PFSK-1 (cell line): ENCODE measurements around the gene TSPAN18.

Source experiments
- FOXP2 ChIP-seq: optimal IDR thresholded peaks from 2 replicates; pipeline ENCODE3; 2011; ENCODE audit warnings: borderline replicate concordance, control low read depth, inconsistent platforms; ENCODE audit not compliant: insufficient read depth; ENCODE audit errors: extremely low read length, extremely low read depth
- POLR2AphosphoS5 ChIP-seq: IDR thresholded peaks from 2 replicates; pipeline ENCODE4 v1.6.1; 2012; ENCODE audit warnings: low read depth, mild to moderate bottlenecking, control low read depth, low read length, moderate library complexity
- REST ChIP-seq, 2 experiments: IDR thresholded peaks; 2 replicates each; pipeline versions ENCODE4 v1.6.1 to v1.8.0; 2011 to 2012; ENCODE audit warnings: low read depth in 2 of 2, low read length in 2 of 2, control low read depth in 1 of 2, inconsistent platforms in 1 of 2, mild to moderate bottlenecking in 1 of 2, moderate library complexity in 1 of 2; ENCODE audit not compliant: insufficient read depth in 1 of 2
- SIN3A ChIP-seq: IDR thresholded peaks from 2 replicates; pipeline ENCODE4 v1.6.1; 2012; ENCODE audit warnings: mild to moderate bottlenecking, low read length, moderate library complexity, borderline replicate concordance; ENCODE audit not compliant: insufficient read depth
- TAF1 ChIP-seq: IDR thresholded peaks from 2 replicates; pipeline ENCODE4 v1.6.1; 2012; ENCODE audit warnings: low read length, control low read depth, borderline replicate concordance; ENCODE audit not compliant: insufficient read depth

The TSPAN18 gene

GRCh38 chr11:44852159-44852747 lies 125.5 kb downstream of the TSPAN18 start:
- TF ChIP-seq REST (IDR thresholded peaks at IDR 0.05; ENCODE audit: insufficient read depth in 1 of 2, low read depth in 2 of 2, low read length in 2 of 2) (no peak), POLR2AphosphoS5 (no peak), TAF1 (no peak), SIN3A (no peak), FOXP2 (no peak)

- TF ChIP-seq FOXP2 (no peak), REST (IDR thresholded peaks at IDR 0.05; ENCODE audit: insufficient read depth in 1 of 2, low read depth in 2 of 2, low read length in 2 of 2) (no peak), TAF1 (no peak), POLR2AphosphoS5 (no peak), SIN3A (no peak)
Measured at GRCh38 chr11:44852952-44853351, 126.2 kb downstream of the TSPAN18 start.

GRCh38 chr11:44853666-44854065 lies 126.9 kb downstream of the TSPAN18 start:
- no peak for TF ChIP-seq FOXP2

- TF ChIP-seq REST (IDR thresholded peaks at IDR 0.05; ENCODE audit: insufficient read depth in 1 of 2, low read depth in 2 of 2, low read length in 2 of 2) (no peak), FOXP2 (no peak), POLR2AphosphoS5 (no peak), TAF1 (no peak), SIN3A (no peak)
Measured at GRCh38 chr11:44854086-44854485, 127.3 kb downstream of the TSPAN18 start.

- TF ChIP-seq FOXP2 = no peak
- no peak for TF ChIP-seq REST (IDR thresholded peaks at IDR 0.05; ENCODE audit: insufficient read depth in 1 of 2, low read depth in 2 of 2, low read length in 2 of 2)
- TF ChIP-seq TAF1 = no peak
- TF ChIP-seq SIN3A = no peak
- no peak for TF ChIP-seq POLR2AphosphoS5
Measured at GRCh38 chr11:44854741-44855492, 128.2 kb downstream of the TSPAN18 start.
